Epithelial cell of proximal tubule (primary cell): ENCODE data around the gene EQTN. TPM values are rescaled to one million over a fixed set of nuclear protein-coding genes. Genes with fewer than 3 reads are reported as not detected.

Experiments
- DNase-seq: peaks from one replicate; pipeline ENCODE4 v3.0.0-alpha.2; 2011; ENCODE audit warnings: low read depth
- H3K4me3 ChIP-seq: 2 replicates; pipeline ENCODE4 v1.5.1; 2011; ENCODE audit warnings: low read depth, mild to moderate bottlenecking, low read length
- CTCF ChIP-seq: conservative IDR thresholded peaks from 2 replicates; pipeline ENCODE4 v1.5.1; 2012; ENCODE audit warnings: low read depth, mild to moderate bottlenecking, low read length
- total RNA-seq: library from RNA; depleted of rRNA; stranded (reverse); fragments of >200 nt; gene quantifications from 2 replicates; pipeline ENCODE4 v1.2.3, GENCODE V29; 2015

EQTN gene
- total RNA-seq, 1 donor from 2014 or later = not detected

GRCh38 chr9:27331393-27331792, 34.4 kb upstream of the EQTN start:
- TF ChIP-seq CTCF = no peak
- no peak for DNase-seq
- H3K4me3 ChIP-seq = no peak overlapping the region

GRCh38 chr9:27329291-27329690, 32.3 kb upstream of the EQTN start:
- DNase-seq = no peak
- no peak overlapping the region for H3K4me3 ChIP-seq
- no peak for TF ChIP-seq CTCF

GRCh38 chr9:27328483-27328882, 31.5 kb upstream of the EQTN start:
- TF ChIP-seq CTCF = no peak
- H3K4me3 ChIP-seq = no peak overlapping the region
- no peak for DNase-seq

- H3K4me3 ChIP-seq = no peak overlapping the region
- DNase-seq = no peak
- no peak for TF ChIP-seq CTCF
Measured at GRCh38 chr9:27311184-27311583, 14.2 kb upstream of the EQTN start.

- no peak for TF ChIP-seq CTCF
- H3K4me3 ChIP-seq = no peak overlapping the region
- DNase-seq = no peak
Measured at GRCh38 chr9:27310582-27310981, 13.6 kb upstream of the EQTN start.

GRCh38 chr9:27308691-27309390, 11.9 kb upstream of the EQTN start:
- H3K4me3 ChIP-seq = no peak overlapping the region
- TF ChIP-seq CTCF = no peak
- DNase-seq = no peak

- no peak for TF ChIP-seq CTCF
- no peak overlapping the region for H3K4me3 ChIP-seq
- DNase-seq = no peak
Measured at GRCh38 chr9:27304521-27304920, 7.6 kb upstream of the EQTN start.
